Effector memory CD4-positive, alpha-beta T cell (primary cell): ENCODE measurements around the gene ANKRD55.

Source experiments
- DNase-seq, 3 donors: peaks; one replicate each; pipeline ENCODE4 v3.0.0-alpha.2; 2020
- H3K27ac ChIP-seq: 2 replicates; pipeline ENCODE4 v1.7.0; 2013; ENCODE audit warnings: mild to moderate bottlenecking, low read length, moderate library complexity; ENCODE audit not compliant: insufficient read depth, poor library complexity, severe bottlenecking
- H3K27me3 ChIP-seq: replicated peaks from 2 replicates; pipeline ENCODE4 v1.7.0; 2013; ENCODE audit warnings: mild to moderate bottlenecking, low read length; ENCODE audit not compliant: insufficient read depth, control insufficient read depth, poor library complexity, severe bottlenecking
- H3K36me3 ChIP-seq: 2 replicates; pipeline ENCODE4 v1.7.0; 2013; ENCODE audit warnings: mild to moderate bottlenecking, low read length, moderate library complexity; ENCODE audit not compliant: control insufficient read depth, insufficient read depth
- H3K4me1 ChIP-seq: 2 replicates; pipeline ENCODE4 v1.7.0; 2013; ENCODE audit warnings: low read length, mild to moderate bottlenecking; ENCODE audit not compliant: control insufficient read depth, insufficient read depth, poor library complexity, severe bottlenecking
- H3K4me3 ChIP-seq: 2 replicates; pipeline ENCODE4 v1.7.0; 2013; ENCODE audit warnings: low read length, low read depth, mild to moderate bottlenecking; ENCODE audit not compliant: insufficient read depth, poor library complexity, severe bottlenecking
- H3K9me3 ChIP-seq: 2 replicates; pipeline ENCODE4 v1.7.0; 2013; ENCODE audit warnings: mild to moderate bottlenecking, low read length, moderate library complexity; ENCODE audit not compliant: control insufficient read depth

ANKRD55 gene

DNA sequence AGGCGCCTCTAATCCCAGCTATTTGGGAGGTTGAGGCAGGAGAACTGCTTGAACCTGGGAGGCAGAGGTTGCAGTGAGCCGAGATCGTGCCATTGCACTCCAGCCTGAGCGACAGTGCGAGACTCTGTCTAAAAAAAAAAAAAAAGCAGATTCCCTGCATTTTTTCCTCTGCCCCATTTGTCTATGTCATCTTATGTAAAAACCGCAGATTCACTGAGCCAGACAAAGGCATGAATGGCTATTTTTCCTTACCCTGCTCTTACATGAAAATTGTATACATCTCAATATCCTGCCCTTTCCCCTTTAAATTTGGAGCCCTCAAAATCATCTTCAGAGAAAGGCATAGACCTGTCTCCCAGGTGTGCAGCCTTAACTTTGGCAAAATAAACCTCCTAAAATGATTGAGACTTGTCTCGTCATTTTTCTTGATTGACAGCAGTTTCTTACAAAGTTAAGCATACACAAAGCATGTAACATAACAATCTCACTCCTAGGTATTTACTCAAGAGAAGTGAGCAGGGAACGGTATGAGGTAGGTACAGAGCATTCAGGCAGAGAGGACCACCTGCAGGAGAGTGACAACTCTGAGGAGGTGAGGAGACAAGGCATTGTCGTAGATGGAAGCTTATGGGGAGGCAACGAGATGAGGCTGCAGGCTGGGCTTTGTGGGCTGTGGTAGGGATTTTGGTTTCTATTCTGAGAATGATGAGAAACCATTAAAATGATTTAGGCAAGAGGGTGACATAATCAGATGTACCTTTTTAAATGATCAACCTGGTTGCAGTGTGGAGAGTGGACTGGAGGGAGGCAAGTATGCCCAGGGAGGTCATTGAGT is 172.6 kb downstream of the ANKRD55 start:
- no peaks in the 10 kb centered on the region for H3K36me3 ChIP-seq
- peaks cover 33% of the 10 kb centered on the region for H3K4me1 ChIP-seq
- DNase-seq = no peak
- no peak overlapping the region for H3K4me3 ChIP-seq
- H3K27ac ChIP-seq = no peak overlapping the region
- no peaks in the 10 kb centered on the region for H3K27me3 ChIP-seq
- no peaks in the 10 kb centered on the region for H3K9me3 ChIP-seq

DNA sequence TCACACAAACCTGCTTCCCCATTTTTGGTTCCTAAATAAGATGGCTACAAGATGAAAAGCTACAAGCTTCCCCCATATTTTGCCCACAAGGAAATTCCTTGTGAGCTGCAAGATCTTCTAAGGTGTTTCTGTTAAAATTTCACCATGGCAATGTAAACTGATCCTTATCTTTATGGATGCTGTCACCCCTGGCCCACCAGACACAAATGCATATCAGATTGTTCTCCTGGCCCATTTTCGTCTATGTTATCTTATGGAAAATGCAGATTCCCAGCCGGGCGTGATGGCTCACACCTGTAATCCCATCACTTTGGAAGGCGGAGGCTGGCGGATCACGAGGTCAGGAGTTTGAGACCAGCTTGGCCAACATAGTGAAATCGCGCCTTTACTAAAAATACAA is 173.3 kb downstream of the ANKRD55 start:
- no peak overlapping the region for H3K4me3 ChIP-seq
- H3K36me3 ChIP-seq = no peaks in the 10 kb centered on the region
- peak overlapping the region; percentile 40 for H3K27ac ChIP-seq
- H3K27me3 ChIP-seq = no peaks in the 10 kb centered on the region
- no peak for DNase-seq
- no peaks in the 10 kb centered on the region for H3K9me3 ChIP-seq
- H3K4me1 ChIP-seq = peaks cover 35% of the 10 kb centered on the region

DNA sequence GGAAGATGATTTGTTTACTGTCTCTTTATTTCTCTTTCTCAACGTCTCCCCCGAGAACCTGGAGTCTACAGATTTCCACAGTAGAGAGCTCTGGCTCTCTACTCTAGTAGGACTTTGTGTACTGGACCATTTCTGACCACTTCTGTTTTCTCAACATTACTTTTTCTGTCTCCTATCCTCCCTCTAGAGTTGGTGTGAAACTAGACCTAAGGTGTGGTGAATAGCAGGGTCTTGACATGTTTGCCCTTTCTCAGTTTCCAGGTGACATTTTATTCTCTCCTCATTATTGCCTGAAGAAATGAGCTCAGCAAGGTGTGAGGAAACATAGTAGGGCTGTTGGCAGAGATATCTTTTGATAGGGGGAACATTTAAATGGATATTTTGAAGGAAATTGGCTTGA is 176.3 kb downstream of the ANKRD55 start:
- Histone ChIP-seq H3K4me3 (no peak overlapping the region), H3K27ac (no peak overlapping the region), H3K4me1 (peaks cover 39% of the 10 kb centered on the region), H3K9me3 (no peaks in the 10 kb centered on the region), H3K27me3 (no peaks in the 10 kb centered on the region), H3K36me3 (no peaks in the 10 kb centered on the region)
- no peak for DNase-seq

DNA sequence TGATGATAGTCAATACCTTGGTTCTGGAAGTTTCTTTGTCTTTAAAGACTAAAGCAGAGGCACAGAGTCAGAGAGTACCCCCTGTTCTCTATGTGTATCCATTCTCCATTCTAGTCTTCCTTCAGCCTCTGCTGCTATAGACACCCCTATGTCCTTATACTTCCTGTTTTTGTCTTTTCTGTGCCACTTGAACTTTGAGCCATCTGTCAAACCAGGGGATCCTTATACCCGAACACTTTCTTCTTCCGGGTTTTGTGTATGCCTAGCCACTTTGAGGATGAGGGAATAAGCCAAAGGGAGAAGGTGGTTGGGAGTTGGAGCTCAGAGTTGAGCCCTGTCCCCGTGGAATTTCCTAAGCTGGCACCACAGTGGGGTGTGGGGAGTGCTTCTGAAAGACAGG is 177.3 kb downstream of the ANKRD55 start:
- no peaks in the 10 kb centered on the region for H3K27me3 ChIP-seq

DNA sequence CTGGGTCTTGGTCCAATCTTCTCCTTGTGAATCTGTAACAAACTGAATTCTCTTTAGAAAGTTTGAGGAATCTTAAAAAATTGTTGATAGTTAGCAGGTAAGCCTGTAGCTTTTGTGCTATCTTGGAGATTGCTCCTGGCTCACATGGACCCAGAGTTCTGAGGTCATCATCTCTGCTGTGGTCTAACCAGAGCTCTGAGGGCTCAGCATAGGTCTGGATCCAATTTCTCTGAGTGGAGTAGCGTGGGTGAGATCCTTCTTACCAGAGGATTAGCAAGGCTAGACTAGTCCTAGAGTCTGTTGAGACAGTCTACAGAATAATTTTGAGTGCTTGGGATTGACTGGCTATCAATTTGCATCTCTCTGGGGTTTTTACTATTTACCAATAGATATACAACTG is 177.8 kb downstream of the ANKRD55 start:
- Histone ChIP-seq H3K4me1 (peaks cover 48% of the 10 kb centered on the region), H3K27ac (no peak overlapping the region), H3K4me3 (no peak overlapping the region), H3K9me3 (no peaks in the 10 kb centered on the region), H3K27me3 (no peaks in the 10 kb centered on the region), H3K36me3 (no peaks in the 10 kb centered on the region)
- DNase-seq = no peak

More for the DNA sequence above, 177.3 kb downstream of the ANKRD55 start:
- DNase-seq = no peak
- Histone ChIP-seq H3K27ac (no peak overlapping the region), H3K4me1 (peaks cover 43% of the 10 kb centered on the region), H3K9me3 (no peaks in the 10 kb centered on the region), H3K4me3 (no peak overlapping the region), H3K36me3 (no peaks in the 10 kb centered on the region)

DNA sequence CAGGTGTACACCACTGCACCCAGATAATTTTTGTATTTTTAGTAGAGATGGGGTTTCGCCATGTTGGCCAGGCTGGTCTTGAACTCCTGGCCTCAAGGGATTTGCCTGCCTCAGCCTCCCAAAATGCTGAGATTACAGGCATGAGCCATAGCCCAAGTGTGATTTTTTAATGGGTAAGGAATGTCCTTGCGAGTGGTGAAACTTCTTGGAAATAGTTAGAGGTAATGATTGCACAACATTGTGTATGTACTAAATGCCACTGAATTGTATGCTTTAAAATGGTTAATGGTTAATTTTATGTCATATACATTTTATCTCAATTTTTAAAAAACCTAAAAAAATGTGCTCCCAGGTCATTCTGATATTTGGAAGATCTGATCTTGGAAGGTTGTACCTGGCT is 178.5 kb downstream of the ANKRD55 start:
- DNase-seq = no peak
- Histone ChIP-seq H3K27ac (no peak overlapping the region), H3K36me3 (no peaks in the 10 kb centered on the region)

DNA sequence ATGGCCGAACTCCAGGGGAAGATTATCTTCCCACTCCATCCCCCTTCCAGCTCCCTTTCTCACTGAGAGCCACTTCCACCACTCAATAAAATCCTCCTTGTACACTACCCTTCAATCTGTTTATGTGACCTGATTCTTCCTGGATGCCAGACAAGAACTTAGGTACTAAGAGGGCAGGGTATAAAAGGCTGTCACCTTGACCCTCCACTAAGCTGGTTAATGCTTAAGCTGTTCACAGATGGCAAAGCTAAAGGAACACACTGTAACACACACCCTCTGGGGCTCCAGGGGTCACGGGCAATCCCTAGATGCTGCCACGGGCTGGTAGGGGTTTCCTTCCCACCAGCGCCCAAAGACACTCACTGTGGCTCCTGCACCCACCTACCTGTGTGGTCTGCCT is 179.8 kb downstream of the ANKRD55 start:
- H3K9me3 ChIP-seq = no peaks in the 10 kb centered on the region
- no peaks in the 10 kb centered on the region for H3K36me3 ChIP-seq
- no peak overlapping the region for H3K4me3 ChIP-seq
- peaks cover 44% of the 10 kb centered on the region for H3K4me1 ChIP-seq
- no peak overlapping the region for H3K27ac ChIP-seq
- no peaks in the 10 kb centered on the region for H3K27me3 ChIP-seq
- DNase-seq = no peak

More for the DNA sequence above, 178.5 kb downstream of the ANKRD55 start:
- H3K9me3 ChIP-seq = no peaks in the 10 kb centered on the region
- no peak overlapping the region for H3K4me3 ChIP-seq
- no peaks in the 10 kb centered on the region for H3K27me3 ChIP-seq
- peaks cover 49% of the 10 kb centered on the region for H3K4me1 ChIP-seq

DNA sequence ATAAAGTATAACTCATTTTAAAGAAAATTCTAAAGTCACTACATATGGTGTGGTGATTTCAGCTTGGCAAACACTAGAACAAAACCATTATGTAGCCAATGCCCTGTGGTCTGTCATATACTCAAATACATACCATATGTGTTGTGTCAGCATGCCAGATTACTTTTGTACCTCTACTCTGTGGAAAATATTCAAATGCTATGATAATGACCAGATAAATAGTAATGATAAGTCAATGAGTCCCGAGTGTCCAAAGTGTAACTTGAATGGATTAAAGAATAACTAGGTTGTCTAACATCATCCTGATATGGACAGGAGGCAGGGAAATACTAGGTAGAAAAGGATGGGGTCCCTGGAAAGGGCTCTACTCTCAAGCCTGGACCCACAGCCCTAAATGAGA is 180.4 kb downstream of the ANKRD55 start:
- Histone ChIP-seq H3K4me3 (no peak overlapping the region), H3K4me1 (peaks cover 39% of the 10 kb centered on the region), H3K36me3 (no peaks in the 10 kb centered on the region), H3K9me3 (no peaks in the 10 kb centered on the region), H3K27me3 (no peaks in the 10 kb centered on the region), H3K27ac (no peak overlapping the region)
- no peak for DNase-seq

DNA sequence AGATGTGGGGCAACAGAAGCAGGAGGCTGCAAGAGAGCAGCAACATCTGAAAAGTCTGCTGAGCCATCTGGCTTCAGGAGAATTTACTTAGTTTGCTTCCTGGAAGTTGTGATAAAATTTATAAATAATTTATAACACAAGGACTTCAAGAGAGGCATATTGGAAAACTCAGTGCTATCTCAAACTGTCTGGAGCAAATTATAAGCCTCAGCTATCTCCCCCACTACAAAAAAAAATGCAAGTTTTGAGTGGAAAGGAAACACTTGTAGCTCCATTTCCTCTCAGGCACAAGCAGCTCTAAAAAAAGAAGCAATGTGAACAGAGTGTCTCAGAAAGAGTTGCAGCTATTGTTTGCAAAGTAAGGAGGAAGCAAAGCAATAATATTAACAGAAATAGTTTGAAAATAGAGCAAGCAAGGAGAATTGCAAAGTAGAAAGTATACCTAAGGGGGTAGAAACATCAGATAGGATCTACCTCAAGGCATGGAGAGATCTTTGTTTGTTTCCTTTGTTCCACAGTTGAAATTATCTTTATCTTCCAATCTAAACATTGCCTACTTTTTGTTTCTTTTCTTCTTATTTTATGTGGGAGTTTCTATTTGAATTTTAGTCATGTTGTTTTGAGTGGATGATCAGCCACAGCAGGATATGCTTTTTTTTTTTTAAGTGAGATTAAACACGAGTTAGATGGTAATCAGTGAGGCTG is 182.4 kb downstream of the ANKRD55 start:
- no peak for DNase-seq
- Histone ChIP-seq H3K9me3 (no peaks in the 10 kb centered on the region), H3K27me3 (no peaks in the 10 kb centered on the region), H3K36me3 (no peaks in the 10 kb centered on the region), H3K27ac (peak overlapping the region; percentile 33), H3K4me1 (peaks cover 28% of the 10 kb centered on the region), H3K4me3 (peak overlapping the region; percentile 5)
